ENCODE measurements around the gene ABCB9. TPM values are rescaled to one million over a fixed set of nuclear protein-coding genes. Genes with fewer than 3 reads are reported as not detected.
"Not testable (repeated sequence)": the region's sequence is repeated elsewhere in the genome, so short reads cannot be mapped to it uniquely, and the experiment has no call there.

The ABCB9 gene
- polyA plus RNA-seq, 1 donor from 2014 or later, result 19.7 TPM

GRCh38 chr12:122908915-122909314, 57.3 kb downstream of the ABCB9 start:
- Histone ChIP-seq H3K9me3 (ENCODE audit: low read length) (no peaks in the 10 kb centered on the region), H3K9ac (ENCODE audit: low read length) (no peak overlapping the region)
- TF ChIP-seq MXI1 (conservative IDR thresholded peaks at IDR 0.05; ENCODE audit: poor library complexity, severe bottlenecking) (no peak), TAF1 (IDR thresholded peaks at IDR 0.05; ENCODE audit: low read depth) (no peak), SMC3 (conservative IDR thresholded peaks at IDR 0.05; ENCODE audit: poor library complexity) (no peak), REST (IDR thresholded peaks at IDR 0.05; ENCODE audit: borderline replicate concordance) (no peak), EP300 (conservative IDR thresholded peaks at IDR 0.05; ENCODE audit: poor library complexity, severe bottlenecking) (no peak)
- TF ChIP-seq, protein P1, sequence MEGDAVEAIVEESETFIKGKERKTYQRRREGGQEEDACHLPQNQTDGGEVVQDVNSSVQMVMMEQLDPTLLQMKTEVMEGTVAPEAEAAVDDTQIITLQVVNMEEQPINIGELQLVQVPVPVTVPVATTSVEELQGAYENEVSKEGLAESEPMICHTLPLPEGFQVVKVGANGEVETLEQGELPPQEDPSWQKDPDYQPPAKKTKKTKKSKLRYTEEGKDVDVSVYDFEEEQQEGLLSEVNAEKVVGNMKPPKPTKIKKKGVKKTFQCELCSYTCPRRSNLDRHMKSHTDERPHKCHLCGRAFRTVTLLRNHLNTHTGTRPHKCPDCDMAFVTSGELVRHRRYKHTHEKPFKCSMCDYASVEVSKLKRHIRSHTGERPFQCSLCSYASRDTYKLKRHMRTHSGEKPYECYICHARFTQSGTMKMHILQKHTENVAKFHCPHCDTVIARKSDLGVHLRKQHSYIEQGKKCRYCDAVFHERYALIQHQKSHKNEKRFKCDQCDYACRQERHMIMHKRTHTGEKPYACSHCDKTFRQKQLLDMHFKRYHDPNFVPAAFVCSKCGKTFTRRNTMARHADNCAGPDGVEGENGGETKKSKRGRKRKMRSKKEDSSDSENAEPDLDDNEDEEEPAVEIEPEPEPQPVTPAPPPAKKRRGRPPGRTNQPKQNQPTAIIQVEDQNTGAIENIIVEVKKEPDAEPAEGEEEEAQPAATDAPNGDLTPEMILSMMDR (IDR thresholded peaks at IDR 0.05; ENCODE audit: poor library complexity, severe bottlenecking), result no peak

DNA sequence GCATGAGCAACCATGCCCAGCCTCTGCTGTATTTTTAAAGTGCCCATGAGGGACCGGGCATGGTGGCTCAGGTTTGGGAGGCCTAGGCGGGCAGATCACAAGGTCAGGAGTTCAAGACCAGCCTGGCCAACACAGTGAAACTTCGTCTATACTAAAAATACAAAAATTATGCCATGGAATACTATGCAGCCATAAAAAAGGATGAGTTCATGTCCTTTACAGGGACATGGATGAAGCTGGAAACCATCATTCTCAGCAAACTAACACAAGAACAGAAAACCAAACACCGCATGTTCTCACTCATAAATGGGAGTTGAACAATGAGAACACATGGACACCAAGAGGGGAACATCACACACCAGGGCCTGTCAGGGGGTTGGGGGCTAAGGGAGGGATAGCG, 61.0 kb downstream of the ABCB9 start:
- not testable (repeated sequence) for H3K79me2 ChIP-seq (replicated peaks; ENCODE audit: insufficient read depth, low read length); H3K4me2 ChIP-seq (ENCODE audit: low read length); H3K9ac ChIP-seq (ENCODE audit: low read length); H3K9me3 ChIP-seq (ENCODE audit: low read length); H4K20me1 ChIP-seq (ENCODE audit: insufficient read depth); H3K27me3 ChIP-seq (ENCODE audit: insufficient read depth, low read depth, low read length); H3K27ac ChIP-seq (ENCODE audit: low read length); H3K36me3 ChIP-seq (ENCODE audit: insufficient read depth, low read length); H3K9me2 ChIP-seq (ENCODE audit: insufficient read depth, low read length); H3F3A ChIP-seq (ENCODE audit: insufficient read depth, low read length, poor library complexity, severe bottlenecking); H2AFZ ChIP-seq (ENCODE audit: low read depth, low read length); H3K4me3 ChIP-seq (ENCODE audit: low read length)

More at GRCh38 chr12:122908915-122909314, 57.3 kb downstream of the ABCB9 start:
- Histone ChIP-seq H2AFZ (ENCODE audit: low read depth, low read length) (no peak overlapping the region), H3K27me3 (ENCODE audit: insufficient read depth, low read depth, low read length) (no peaks in the 10 kb centered on the region), H3K36me3 (ENCODE audit: insufficient read depth, low read length) (no peaks in the 10 kb centered on the region), H4K20me1 (ENCODE audit: insufficient read depth) (no peaks in the 10 kb centered on the region), H3K79me2 (replicated peaks; ENCODE audit: insufficient read depth, low read length) (no peaks in the 10 kb centered on the region), H3K4me3 (ENCODE audit: low read length) (no peak overlapping the region), H3F3A (ENCODE audit: insufficient read depth, low read length, poor library complexity, severe bottlenecking) (no peaks in the 10 kb centered on the region), H3K27ac (ENCODE audit: low read length) (no peak overlapping the region), H3K4me2 (ENCODE audit: low read length) (no peak overlapping the region), H3K9me2 (ENCODE audit: insufficient read depth, low read length) (no peaks in the 10 kb centered on the region)

DNA sequence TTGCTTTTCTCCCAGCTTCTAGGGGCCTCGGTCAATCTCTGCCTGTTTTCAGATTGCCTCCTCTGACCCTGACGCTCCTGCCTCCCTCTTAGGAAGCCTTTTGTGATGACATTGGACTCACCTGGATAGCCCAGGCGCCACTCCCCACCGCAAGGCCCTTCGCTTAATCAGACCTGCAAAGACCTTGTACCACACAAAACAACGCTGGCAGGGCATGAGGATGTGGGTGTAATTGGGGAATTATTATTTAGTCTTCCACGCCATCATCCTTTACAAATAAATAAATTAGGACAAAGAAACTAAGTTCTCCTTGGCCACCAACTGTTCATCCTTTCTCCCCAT, 62.6 kb downstream of the ABCB9 start:
- H3K27me3 ChIP-seq (ENCODE audit: insufficient read depth, low read depth, low read length), result no peaks in the 10 kb centered on the region
- no peaks in the 10 kb centered on the region for H3K9me2 ChIP-seq (ENCODE audit: insufficient read depth, low read length)
- no peaks in the 10 kb centered on the region for H4K20me1 ChIP-seq (ENCODE audit: insufficient read depth)
- H3F3A ChIP-seq (ENCODE audit: insufficient read depth, low read length, poor library complexity, severe bottlenecking), result no peaks in the 10 kb centered on the region
- H3K9me3 ChIP-seq (ENCODE audit: low read length), result no peaks in the 10 kb centered on the region
- no peak overlapping the region for H3K9ac ChIP-seq (ENCODE audit: low read length)
- no peak overlapping the region for H3K4me3 ChIP-seq (ENCODE audit: low read length)
- H3K27ac ChIP-seq (ENCODE audit: low read length), result no peak overlapping the region
- H3K4me2 ChIP-seq (ENCODE audit: low read length), result no peak overlapping the region
- H3K79me2 ChIP-seq (replicated peaks; ENCODE audit: insufficient read depth, low read length), result no peaks in the 10 kb centered on the region
- no peaks in the 10 kb centered on the region for H3K36me3 ChIP-seq (ENCODE audit: insufficient read depth, low read length)
- TF ChIP-seq EP300 (conservative IDR thresholded peaks at IDR 0.05; ENCODE audit: poor library complexity, severe bottlenecking), result no peak
- TF ChIP-seq REST (IDR thresholded peaks at IDR 0.05; ENCODE audit: borderline replicate concordance), result no peak
- no peak for TF ChIP-seq MXI1 (conservative IDR thresholded peaks at IDR 0.05; ENCODE audit: poor library complexity, severe bottlenecking)
- TF ChIP-seq POLR2AphosphoS5 (IDR thresholded peaks at IDR 0.05), result no peak
- no peak for TF ChIP-seq SMC3 (conservative IDR thresholded peaks at IDR 0.05; ENCODE audit: poor library complexity)
- TF ChIP-seq, protein P1 (IDR thresholded peaks at IDR 0.05; ENCODE audit: poor library complexity, severe bottlenecking), result no peak
- TF ChIP-seq RAD21 (conservative IDR thresholded peaks at IDR 0.05), result no peak
- no peak for TF ChIP-seq EZH2 (IDR thresholded peaks at IDR 0.05; ENCODE audit: borderline replicate concordance, insufficient read depth, low read length, poor library complexity, severe bottlenecking)
- TF ChIP-seq TAF1 (IDR thresholded peaks at IDR 0.05; ENCODE audit: low read depth), result no peak
- no peak overlapping the region for H2AFZ ChIP-seq (ENCODE audit: low read depth, low read length)
